HG03039 (cell line): ENCODE data around the gene PPP1R1C.
"Not testable (repeated sequence)": the region's sequence is repeated elsewhere in the genome, so short reads cannot be mapped to it uniquely, and the experiment has no call there.

Experiments used
- ATAC-seq: cut with Tn5 transposase; IDR thresholded peaks from one replicate; pipeline ENCODE4 v1.9.1; 2021; ENCODE audit warnings: mild to moderate bottlenecking, moderate library complexity; ENCODE audit not compliant: unreplicated experiment

Gene PPP1R1C, protein sequence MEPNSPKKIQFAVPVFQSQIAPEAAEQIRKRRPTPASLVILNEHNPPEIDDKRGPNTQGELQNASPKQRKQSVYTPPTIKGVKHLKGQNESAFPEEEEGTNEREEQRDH

GRCh38 chr2:181985632-181986205 lies at the start of gene PPP1R1C:
PPP1R1C (plus strand) TSS chr2:181985853; CDS start chr2:181986111, 258 bp downstream.
- no peak for ATAC-seq

- ATAC-seq = no peak
These were observed 48.2 kb upstream of the PPP1R1C start for GRCh38 chr2:181937473-181937872.

DNA sequence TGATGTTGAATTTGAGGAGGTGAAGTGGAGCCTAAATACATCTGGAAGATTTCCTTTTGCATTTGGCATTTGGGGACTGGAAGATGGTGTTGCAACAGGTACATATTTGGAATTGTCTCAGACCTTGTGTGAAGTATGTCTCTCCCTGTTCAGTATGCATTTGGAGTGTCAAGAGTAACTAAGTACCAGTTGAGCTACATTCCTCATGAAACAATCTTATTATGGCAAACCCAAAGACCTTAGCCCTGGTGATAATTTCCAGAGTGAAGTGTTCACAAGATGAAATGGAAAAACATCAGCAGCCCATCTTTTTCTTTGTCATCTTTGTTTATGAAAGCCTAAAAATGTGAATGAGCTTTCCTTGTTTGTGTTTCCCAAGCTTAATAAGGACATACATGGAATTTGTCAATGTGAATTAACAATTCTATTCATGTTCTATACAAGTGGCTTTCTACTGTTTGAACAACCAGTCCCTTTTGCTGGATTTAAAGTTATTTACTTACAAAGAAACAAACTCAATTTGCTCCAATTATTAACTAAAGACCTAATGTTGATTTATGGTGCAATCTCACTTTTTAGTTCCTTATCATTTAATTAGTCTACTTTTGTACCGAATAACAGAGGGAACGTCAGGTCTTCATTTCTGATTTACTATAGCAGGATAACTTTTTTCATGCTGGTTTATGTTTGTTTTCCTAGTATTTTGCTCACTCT lies 42.1 kb upstream of the PPP1R1C start:
- ATAC-seq = no peak

GRCh38 chr2:181944164-181944913 lies 41.3 kb upstream of the PPP1R1C start:
- ATAC-seq = no peak

DNA sequence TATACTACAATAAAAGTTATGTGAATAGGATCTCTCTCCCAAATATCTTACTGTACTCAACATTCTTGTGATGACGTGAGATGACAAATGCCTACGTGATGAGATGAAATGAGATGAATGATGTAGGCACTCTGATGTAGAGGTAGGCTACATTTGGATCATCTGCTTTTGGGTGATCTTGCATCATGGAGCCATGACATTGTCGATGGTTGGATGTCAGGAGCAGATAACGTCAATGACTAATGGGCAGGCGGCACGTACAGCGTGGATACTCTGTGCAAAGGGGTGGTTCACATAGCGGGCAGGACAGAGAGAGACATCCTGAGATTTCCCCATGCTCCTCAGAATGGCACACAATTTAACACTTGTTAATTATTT lies 40.8 kb upstream of the PPP1R1C start:
- no peak for ATAC-seq

DNA sequence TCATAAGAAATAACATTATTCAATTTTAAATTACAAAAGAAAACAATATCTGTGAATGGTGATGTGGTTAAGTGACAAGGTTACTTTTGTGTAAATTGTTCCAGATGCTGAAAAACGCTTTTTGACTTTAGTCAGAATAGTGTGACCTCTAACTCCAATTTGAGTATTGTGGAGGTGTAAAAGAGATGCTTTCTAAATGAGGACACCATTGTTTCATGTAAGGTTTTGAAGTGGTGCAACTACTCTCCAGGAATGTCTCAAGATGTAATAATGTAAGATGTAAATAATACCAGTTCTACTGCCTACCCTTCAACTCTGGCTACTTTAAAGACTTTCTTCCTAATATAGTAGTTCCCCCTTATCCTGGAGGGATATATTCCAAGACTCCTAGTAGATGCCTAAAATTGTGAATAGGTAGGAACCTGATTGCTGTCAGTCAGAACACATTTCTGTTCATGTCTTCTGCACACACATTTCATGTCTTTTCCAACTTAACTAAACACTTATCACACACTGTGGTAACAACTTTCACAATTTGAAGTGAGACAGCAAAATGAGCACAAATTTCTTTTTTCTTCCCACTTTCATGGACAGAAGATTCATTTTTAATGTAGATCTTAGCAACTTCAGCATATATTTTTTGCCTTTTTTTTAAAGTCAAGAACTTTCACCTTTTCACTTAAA lies 39.1 kb upstream of the PPP1R1C start:
- no peak for ATAC-seq

DNA sequence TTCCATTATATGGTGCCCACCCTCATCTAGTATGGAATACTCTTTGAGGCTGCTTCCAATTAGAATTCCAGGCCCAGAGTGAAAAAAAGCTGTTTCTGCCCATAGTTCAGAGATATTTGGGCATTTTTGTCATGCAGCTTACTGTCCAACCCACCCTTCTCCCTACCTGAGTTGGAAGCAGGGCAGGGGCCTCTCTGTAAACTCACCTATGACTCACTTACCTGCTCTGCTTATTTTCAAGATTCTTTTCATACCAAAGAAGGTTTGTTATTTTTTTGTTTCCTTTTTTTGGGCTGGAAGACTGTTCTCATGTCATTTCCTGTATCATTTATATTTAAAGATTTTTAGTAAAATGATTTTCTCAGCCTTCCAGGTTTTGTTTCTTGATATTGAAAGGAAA lies 38.4 kb upstream of the PPP1R1C start:
- ATAC-seq = no peak

- ATAC-seq = no peak
These were observed 37.4 kb upstream of the PPP1R1C start for GRCh38 chr2:181948227-181948626.

- ATAC-seq = no peak
These were observed 36.6 kb upstream of the PPP1R1C start for GRCh38 chr2:181949047-181949446.

GRCh38 chr2:181952404-181953226 lies 33.0 kb upstream of the PPP1R1C start:
- no peak for ATAC-seq

GRCh38 chr2:181953881-181954537 lies 31.6 kb upstream of the PPP1R1C start:
- peak; percentile 69 for ATAC-seq

GRCh38 chr2:181954538-181954883 lies 31.1 kb upstream of the PPP1R1C start:
- peak; percentile 8 for ATAC-seq

DNA sequence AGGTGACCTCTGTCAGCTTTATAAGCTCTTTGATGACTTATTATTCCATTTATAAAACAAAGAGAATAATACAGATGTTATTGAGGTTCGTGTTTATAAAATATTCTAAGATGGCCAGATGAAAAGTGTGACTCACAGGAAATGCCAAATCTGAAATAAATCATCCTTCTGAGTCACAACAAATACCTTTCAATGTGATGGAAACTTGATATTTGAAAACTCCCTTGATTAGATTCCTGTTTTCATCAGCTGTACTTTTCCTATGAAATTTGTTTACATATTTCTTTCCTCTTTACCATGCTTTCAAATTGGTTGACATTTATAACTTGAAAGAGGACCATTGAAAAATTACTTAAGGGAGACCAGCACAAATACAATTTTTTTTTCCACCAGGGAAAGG lies 30.6 kb upstream of the PPP1R1C start:
- ATAC-seq = no peak

- not testable (repeated sequence) for ATAC-seq
These were observed 29.8 kb upstream of the PPP1R1C start for GRCh38 chr2:181955866-181956265.

DNA sequence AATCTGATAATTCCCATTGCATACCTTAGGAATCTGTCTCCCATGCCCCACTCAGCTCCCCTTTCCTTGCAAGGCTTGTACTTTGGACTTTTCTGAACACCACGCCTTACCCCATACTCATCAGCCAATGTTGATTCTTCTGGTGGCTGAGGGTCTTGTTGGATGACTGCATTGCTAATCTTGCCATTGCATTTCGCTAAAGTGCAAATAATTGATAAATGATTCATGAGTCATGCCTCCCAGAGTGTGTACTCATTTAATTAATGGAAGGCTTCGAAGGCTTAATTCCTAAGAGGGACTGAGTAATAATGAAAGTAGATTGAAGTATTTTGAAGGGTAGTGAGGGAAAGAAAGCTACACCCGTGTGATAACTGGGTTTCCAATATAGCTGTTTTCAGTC lies 28.0 kb upstream of the PPP1R1C start:
- ATAC-seq = no peak

DNA sequence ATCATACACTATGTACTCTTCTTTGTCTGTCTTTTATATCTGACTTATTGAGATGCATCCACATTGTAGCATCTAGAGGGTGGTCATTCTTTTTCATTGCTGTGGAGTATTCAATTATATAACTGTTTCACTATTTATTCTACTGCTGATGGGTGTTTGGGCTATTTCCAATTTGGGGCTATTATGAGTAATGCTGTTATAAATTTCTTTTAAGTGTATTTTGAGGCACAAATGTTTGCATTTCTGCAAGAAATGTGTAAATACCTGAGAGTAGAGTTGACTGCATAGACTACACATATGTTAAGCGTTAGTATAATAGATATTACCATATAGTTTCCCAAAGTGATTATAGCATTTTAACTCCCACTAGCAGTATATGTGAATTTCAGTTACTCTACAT lies 26.9 kb upstream of the PPP1R1C start:
- ATAC-seq = no peak

- no peak for ATAC-seq
These were observed 26.1 kb upstream of the PPP1R1C start for GRCh38 chr2:181959508-181959907.

DNA sequence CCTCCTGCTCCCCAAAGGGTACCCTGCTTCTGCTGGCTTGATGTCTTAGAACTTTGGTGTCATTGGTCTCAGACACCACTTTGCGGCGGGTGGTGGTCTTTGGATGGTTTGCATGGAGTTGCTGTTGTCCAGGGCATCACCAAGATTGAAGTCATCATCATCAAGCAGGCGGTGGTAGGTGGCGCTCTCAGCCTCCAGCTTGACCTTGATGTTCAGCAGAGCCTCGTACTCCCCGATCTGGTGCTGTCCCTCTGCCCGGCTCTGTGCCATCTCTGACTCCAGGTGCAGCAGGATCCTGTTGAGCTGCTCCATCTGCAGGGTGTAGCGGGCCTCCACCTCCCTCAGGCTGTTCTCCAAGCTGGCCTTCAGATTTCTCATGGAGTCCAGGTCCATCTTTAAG lies 24.5 kb upstream of the PPP1R1C start:
- ATAC-seq = not testable (repeated sequence)

DNA sequence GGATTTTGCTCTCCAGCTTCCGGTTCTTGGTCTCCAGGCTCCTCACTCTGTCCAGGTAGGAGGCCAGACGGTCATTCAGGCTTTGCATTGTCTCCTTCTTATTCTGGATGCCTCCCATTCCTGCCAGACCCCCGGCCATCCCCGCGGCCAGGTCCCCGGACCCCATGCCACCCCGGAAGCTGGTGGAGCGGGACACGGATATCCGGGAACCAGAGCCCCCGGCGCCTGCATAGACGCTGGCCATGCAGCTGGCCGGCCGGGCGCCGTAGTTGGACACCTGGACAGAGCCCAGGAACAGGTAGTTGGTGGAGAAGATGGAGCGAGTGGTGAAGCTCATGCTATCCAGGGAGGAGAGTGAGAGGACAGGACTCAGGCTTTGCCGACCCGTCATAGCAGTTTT lies 23.5 kb upstream of the PPP1R1C start:
- no peak for ATAC-seq
